Fibroblast of the aortic adventitia (primary cell): ENCODE measurements around the gene NT5DC3. TPM values are rescaled to one million over a fixed set of nuclear protein-coding genes. Genes with fewer than 3 reads are reported as not detected.
"Not testable (repeated sequence)": the region's sequence is repeated elsewhere in the genome, so short reads cannot be mapped to it uniquely, and the experiment has no call there.

Experiments used
- DNase-seq: peaks from one replicate; pipeline ENCODE4 v3.0.0-alpha.2; 2010; ENCODE audit warnings: low read depth
- H3K4me3 ChIP-seq: 2 replicates; pipeline ENCODE4 v1.5.1; 2011; ENCODE audit warnings: low read depth, mild to moderate bottlenecking, control low read depth, low read length, moderate library complexity
- CTCF ChIP-seq: IDR thresholded peaks from 2 replicates; pipeline ENCODE4 v1.5.1; 2011; ENCODE audit warnings: mild to moderate bottlenecking, low read length, control low read depth, inconsistent platforms; ENCODE audit not compliant: insufficient read depth
- total RNA-seq: library from RNA; depleted of rRNA; stranded (reverse); fragments of >200 nt; gene quantifications from 2 replicates; pipeline ENCODE4 v1.2.3, GENCODE V29; 2012; ENCODE audit warnings: low replicate concordance

The NT5DC3 gene
- total RNA-seq, 1 donor = 11.7 TPM

GRCh38 chr12:103812789-103813188 lies 28.2 kb downstream of the NT5DC3 start:
- no peak for TF ChIP-seq CTCF
- DNase-seq = no peak
- H3K4me3 ChIP-seq = no peak overlapping the region

GRCh38 chr12:103811791-103812190 lies 29.2 kb downstream of the NT5DC3 start:
- no peak overlapping the region for H3K4me3 ChIP-seq
- TF ChIP-seq CTCF = no peak
- no peak for DNase-seq

- DNase-seq = no peak
- no peak for TF ChIP-seq CTCF
- H3K4me3 ChIP-seq = no peak overlapping the region
Measured at GRCh38 chr12:103810111-103810510, 30.9 kb downstream of the NT5DC3 start.

- not testable (repeated sequence) for H3K4me3 ChIP-seq, DNase-seq
Measured at GRCh38 chr12:103809639-103810038, 31.4 kb downstream of the NT5DC3 start.

- no peak for DNase-seq
- no peak for TF ChIP-seq CTCF
- H3K4me3 ChIP-seq = no peak overlapping the region
Measured at GRCh38 chr12:103809154-103809553, 31.9 kb downstream of the NT5DC3 start.

- DNase-seq = no peak
- no peak overlapping the region for H3K4me3 ChIP-seq
- TF ChIP-seq CTCF = no peak
Measured at GRCh38 chr12:103808239-103808880, 32.7 kb downstream of the NT5DC3 start.

- no peak overlapping the region for H3K4me3 ChIP-seq
- no peak for TF ChIP-seq CTCF
- DNase-seq = no peak
Measured at GRCh38 chr12:103807561-103808238, 33.3 kb downstream of the NT5DC3 start.
